Heart left ventricle (tissue), 16 donors: Measurements from ENCODE around the gene TNRC6B. TPM values are rescaled to one million over a fixed set of nuclear protein-coding genes. Genes with fewer than 3 reads are reported as not detected.

Experiments used
- ATAC-seq, 4 donors: fragments of 200-7000 bp; cut with Tn5 transposase; one replicate each; pipeline ENCODE4 v1.9.1; 2020 to 2022; ENCODE audit warnings: moderate library complexity in 4 of 4, mild to moderate bottlenecking in 3 of 4, moderate number of reproducible peaks in 1 of 4
- DNase-seq, 5 donors: peaks; one replicate each; pipeline ENCODE4 v3.0.0-alpha.2; 2020
- H3K27ac ChIP-seq, 12 donors: fragments of 200-600 bp; sonication (generic) in 4 of 12; one replicate each; pipeline versions ENCODE4 v1.5.0 to v1.8.0; 2016 to 2022; ENCODE audit warnings: mild to moderate bottlenecking in 2 of 12
- H3K27me3 ChIP-seq, 9 donors: fragments of 200-600 bp; sonication (generic) in 2 of 9; one replicate each; pipeline versions ENCODE4 v1.5.1 to v1.8.0; 2016 to 2022; ENCODE audit warnings: mild to moderate bottlenecking in 3 of 9
- H3K36me3 ChIP-seq, 9 donors: fragments of 200-600 bp; sonication (generic) in 2 of 9; one replicate each; pipeline versions ENCODE4 v1.5.0 to v1.8.0; 2018 to 2022; ENCODE audit warnings: mild to moderate bottlenecking in 2 of 9
- H3K4me1 ChIP-seq, 12 donors: fragments of 200-600 bp; sonication (generic) in 4 of 12; one replicate each; pipeline versions ENCODE4 v1.5.0 to v1.8.0; 2016 to 2022; ENCODE audit warnings: mild to moderate bottlenecking in 3 of 12
- H3K4me3 ChIP-seq, 12 donors: fragments of 200-600 bp; sonication (generic) in 4 of 12; one replicate each; pipeline versions ENCODE4 v1.5.0 to v1.8.0; 2017 to 2022; ENCODE audit warnings: mild to moderate bottlenecking in 9 of 12, moderate library complexity in 4 of 12
- H3K9me3 ChIP-seq, 12 donors: fragments of 200-600 bp; sonication (generic) in 4 of 12; one replicate each; pipeline versions ENCODE4 v1.5.0 to v1.8.0; 2016 to 2022; ENCODE audit warnings: mild to moderate bottlenecking in 1 of 12
- CTCF ChIP-seq, 12 donors: fragments of 200-600 bp; sonication (generic) in 4 of 12; IDR thresholded peaks; one replicate each; pipeline versions ENCODE4 v1.5.0 to v1.8.0; 2018 to 2022; ENCODE audit warnings: antibody characterized with exemption in 12 of 12, mild to moderate bottlenecking in 5 of 12
- POLR2A ChIP-seq, 2 donors: fragments of 450-650 bp; IDR thresholded peaks; one replicate each; pipeline ENCODE4 v1.6.1; 2017; ENCODE audit warnings: antibody characterized with exemption in 2 of 2, mild to moderate bottlenecking in 2 of 2, moderate library complexity in 2 of 2
- WGBS, 4 donors: extraction: QIAGEN DNeasy Blood & Tissue Kit in 2 of 4; methylation state at CpG; one replicate each; pipeline versions ENCODE4 v1.1.5 to v1.1.7; 2013 to 2018; 5-methylcytosine and 5-hydroxymethylcytosine counted together
- intact Hi-C, 10 donors: fragments of 100-400 bp; cut with DNase I; formaldehyde crosslinking; loops; one replicate each; pipeline versions ENCODE4 v1.11.1 to v1.14.2; 2022
- polyA plus RNA-seq, 2 donors: library from polyadenylated mRNA; stranded (reverse); fragments of 200-250 nt; gene quantifications; one replicate each; pipeline ENCODE4 v1.2.3, GENCODE V29; 2013
- total RNA-seq, 9 donors: library from RNA; depleted of rRNA in 2 of 9; stranded (reverse); fragments of >200 nt in 2 of 9; fragmentation: NEBNext Ultra II Directional in 3 of 9; extraction: Animal tissue kit (Norgen Biotek cat#: 25700) in 3 of 9; gene quantifications; one replicate each; pipeline versions ENCODE4 v1.1.0 to v1.2.4, GENCODE V29; 2016 to 2023
- donor health status: ischemic (EF 13 %, LVEDD 7.1; RV severe dilation, severe dysfunction).
- donor health status: healthy with polysubstance abuse.
- donor health status: DM: no; HTN: yes; CAD: no.
- donor health status: DM: no; HTN: no; CAD: no.
- donor health status: ischemic (EF 25% LVEDD 6.9; RV normal size, moderate dysfunction).
- donor health status: ischemic (EF 25% LVEDD 5.7; RV mildly dilated, moderate dysfunction).
- donor health status: healthy.
- donor health status: DM: yes; HTN: yes; CAD: no.
- donor health status: ischemic (EF 35%, LVEDD 5.7; RV mildly dilated, moderate dysfunction).
- donor health status: nonischemic (EF 11% LVEDD 7.7; RV severe dilation, severe dysfunction).
- donor health status: DM: yes; HTN: yes; CAD: no.
- donor health status: PGD.
- donor health status: ischemic (EF 29% LVEDD 5.4; RV normal size, mild dysfunction).
- donor health status: nonischemic (EF 23%, LVEDD 6.1; RV moderate dilation, normal function).

The TNRC6B gene
- total and polyA plus RNA-seq, 11 donors, result 13.2 to 62.4 (median 39.3) TPM

- TF ChIP-seq CTCF (IDR thresholded peaks at IDR 0.05) (no peak), POLR2A (IDR thresholded peaks at IDR 0.05) (no peak)
- no peaks in the 10 kb centered on the region for H3K9me3 ChIP-seq
- H3K4me3 ChIP-seq, result no peak overlapping the region
- DNase-seq (no peak), ATAC-seq (no peak)
- H3K4me1 ChIP-seq, result peaks cover 5 to 46% (median 40%) of the 10 kb centered on the region in 12 donors
- H3K36me3 ChIP-seq, result no peaks in the 10 kb centered on the region
- peak overlapping the region in 7 of 12 donors; percentile 26 to 93 (median 52) for H3K27ac ChIP-seq
- WGBS, 4 donors, result 63 to 74% (median 70%) methylated on average over 12 of the region's 12 CpGs
- H3K27me3 ChIP-seq, result no peaks in the 10 kb centered on the region
- intact Hi-C loops, result loop anchor here in 8 of 10 donors (5.0 to 10.0 kb wide), 6 partner anchors 99 to 169 kb away; partner anchors contain the start of gene ADSL (in 1 of the 8)
Measured at GRCh38 chr22:40175611-40176244, 2.0 kb upstream of the TNRC6B start.

- ATAC-seq (peak in 2 of 4 donors; percentile 12 to 46), DNase-seq (peak in 1 of 5 donors; percentile 41)
- no peaks in the 10 kb centered on the region for H3K36me3 ChIP-seq
- TF ChIP-seq CTCF (IDR thresholded peaks at IDR 0.05) (no peak), POLR2A (IDR thresholded peaks at IDR 0.05) (no peak)
- H3K27ac ChIP-seq, result peak overlapping the region in 11 of 12 donors; percentile 51 to 96 (median 78)
- WGBS, 4 donors, result 26 to 33% (median 31%) methylated on average over 14 of the region's 14 CpGs
- no peaks in the 10 kb centered on the region for H3K27me3 ChIP-seq
- H3K4me1 ChIP-seq, result peaks cover 5 to 59% (median 49%) of the 10 kb centered on the region in 12 donors
- no peaks in the 10 kb centered on the region for H3K9me3 ChIP-seq
- intact Hi-C loops, result loop anchor here in 8 of 10 donors (5.0 to 10.0 kb wide), 6 partner anchors 98 to 168 kb away; partner anchors contain the start of gene ADSL (in 1 of the 8)
- peak overlapping the region; percentile 57 to 88 (median 70) for H3K4me3 ChIP-seq
Measured at GRCh38 chr22:40176921-40177737, 596 bp upstream of the TNRC6B start.

GRCh38 chr22:40178417-40179409, 988 bp downstream of the TNRC6B start:
- Histone ChIP-seq H3K4me1 (peaks cover 11 to 75% (median 65%) of the 10 kb centered on the region in 12 donors), H3K9me3 (no peaks in the 10 kb centered on the region), H3K36me3 (no peaks in the 10 kb centered on the region), H3K27ac (peak overlapping the region; percentile 67 to 96 (median 82)), H3K27me3 (no peaks in the 10 kb centered on the region), H3K4me3 (peak overlapping the region; percentile 57 to 88 (median 70))
- peak; percentile 14 to 45 (median 34) for ATAC-seq
- 1 to 2% (median 2%) methylated on average over 17 of the region's 17 CpGs for WGBS, 4 donors
- intact Hi-C loops, result loop anchor here in 8 of 10 donors (2.0 to 10.0 kb wide), 7 partner anchors 96 to 166 kb away; partner anchors contain the start of gene ADSL (in 1 of the 8)
- TF ChIP-seq POLR2A (IDR thresholded peaks at IDR 0.05), result no peak
- TF ChIP-seq CTCF (IDR thresholded peaks at IDR 0.05), result no peak
- DNase-seq, result no peak
